Activated naive CD8-positive, alpha-beta T cell treated with anti-CD3 and anti-CD28 coated beads for 36 hours (primary cell): ENCODE measurements around the gene ZNF296. TPM values are rescaled to one million over a fixed set of nuclear protein-coding genes. Genes with fewer than 3 reads are reported as not detected.
A peak's percentile ranks its signal among the peaks of the same experiment; 100 is the strongest.

Source experiments
- DNase-seq: peaks from one replicate; pipeline ENCODE4 v3.0.0; 2021
- H3K27ac Mint-ChIP-seq: one replicate; pipeline ENCODE4 v1.8.0; 2022; ENCODE audit warnings: mild to moderate bottlenecking, moderate library complexity, mixed read lengths
- H3K27me3 Mint-ChIP-seq: one replicate; pipeline ENCODE4 v1.8.0; 2022; ENCODE audit warnings: mild to moderate bottlenecking, mixed read lengths
- H3K36me3 Mint-ChIP-seq: one replicate; pipeline ENCODE4 v1.8.0; 2021; ENCODE audit warnings: mild to moderate bottlenecking, mixed read lengths
- H3K4me1 Mint-ChIP-seq: one replicate; pipeline ENCODE4 v1.8.0; 2021; ENCODE audit warnings: mixed read lengths
- H3K4me3 Mint-ChIP-seq: one replicate; pipeline ENCODE4 v1.8.0; 2022; ENCODE audit warnings: mild to moderate bottlenecking, moderate library complexity, mixed read lengths
- H3K9me3 Mint-ChIP-seq: one replicate; pipeline ENCODE4 v1.8.0; 2022; ENCODE audit warnings: mixed read lengths
- total RNA-seq, 2 experiments: library from RNA; stranded (reverse); gene quantifications; one replicate each; pipeline ENCODE4 v1.2.3, GENCODE V29; 2021

ZNF296 gene
- total RNA-seq, 2 experiments from 2014 or later: 5.4 to 6.3 TPM

DNA sequence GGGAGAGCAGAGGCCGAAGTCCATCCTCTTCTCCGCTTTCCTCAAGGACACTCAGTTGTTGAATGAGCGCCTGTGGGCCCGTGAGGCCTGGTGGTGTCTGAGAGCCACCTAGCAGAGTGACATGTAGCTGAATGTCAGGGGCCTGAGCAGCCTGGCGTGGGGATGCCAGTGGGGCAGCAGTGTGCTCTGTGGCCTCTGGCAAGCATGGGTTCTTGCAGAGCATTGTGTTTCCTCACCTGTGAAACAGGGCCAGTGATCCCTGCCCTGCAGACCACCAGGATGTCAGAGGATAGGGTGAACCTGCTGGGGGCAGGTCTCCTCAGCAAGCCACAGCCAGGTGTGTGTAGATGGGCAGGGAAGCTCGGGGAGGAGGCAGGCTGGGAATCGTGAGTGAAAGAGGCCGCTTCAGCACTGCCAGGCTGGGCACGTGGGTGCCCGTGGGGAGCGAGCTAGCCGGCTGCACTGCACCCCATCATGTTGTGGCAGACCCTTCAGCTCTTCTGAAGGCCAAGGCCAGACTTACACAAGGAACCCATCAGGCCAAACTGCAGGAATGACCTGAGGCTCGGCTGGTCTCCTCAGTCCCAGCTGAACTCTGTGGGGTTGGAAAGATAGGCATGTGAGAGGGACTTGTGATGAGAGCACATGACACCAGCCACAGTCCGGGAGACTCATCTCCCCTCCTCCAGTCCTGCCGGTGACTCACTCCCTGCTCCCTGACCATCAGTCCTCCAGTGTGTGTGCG is 21.7 kb upstream of the ZNF296 start:
- Mint-ChIP-seq H3K4me1 (peaks cover 73% of the 10 kb centered on the region), H3K9me3 (no peaks in the 10 kb centered on the region), H3K27ac (no peak overlapping the region), H3K27me3 (no peaks in the 10 kb centered on the region), H3K36me3 (peaks cover 12% of the 10 kb centered on the region), H3K4me3 (no peak overlapping the region)
- no peak for DNase-seq

- no peaks in the 10 kb centered on the region for H3K9me3 Mint-ChIP-seq
- H3K27ac Mint-ChIP-seq: no peak overlapping the region
- H3K27me3 Mint-ChIP-seq: no peaks in the 10 kb centered on the region
- peaks cover 68% of the 10 kb centered on the region for H3K4me1 Mint-ChIP-seq
- no peak for DNase-seq
- H3K36me3 Mint-ChIP-seq: peaks cover 15% of the 10 kb centered on the region
- H3K4me3 Mint-ChIP-seq: no peak overlapping the region
Observed at GRCh38 chr19:45097450-45097775, 21.1 kb upstream of the ZNF296 start.

GRCh38 chr19:45096700-45097099 is 20.4 kb upstream of the ZNF296 start:
- no peaks in the 10 kb centered on the region for H3K27me3 Mint-ChIP-seq
- no peak overlapping the region for H3K4me3 Mint-ChIP-seq
- H3K4me1 Mint-ChIP-seq: peaks cover 66% of the 10 kb centered on the region
- no peaks in the 10 kb centered on the region for H3K9me3 Mint-ChIP-seq
- DNase-seq: no peak
- peak overlapping the region; percentile 9 for H3K27ac Mint-ChIP-seq
- peaks cover 22% of the 10 kb centered on the region for H3K36me3 Mint-ChIP-seq

DNA sequence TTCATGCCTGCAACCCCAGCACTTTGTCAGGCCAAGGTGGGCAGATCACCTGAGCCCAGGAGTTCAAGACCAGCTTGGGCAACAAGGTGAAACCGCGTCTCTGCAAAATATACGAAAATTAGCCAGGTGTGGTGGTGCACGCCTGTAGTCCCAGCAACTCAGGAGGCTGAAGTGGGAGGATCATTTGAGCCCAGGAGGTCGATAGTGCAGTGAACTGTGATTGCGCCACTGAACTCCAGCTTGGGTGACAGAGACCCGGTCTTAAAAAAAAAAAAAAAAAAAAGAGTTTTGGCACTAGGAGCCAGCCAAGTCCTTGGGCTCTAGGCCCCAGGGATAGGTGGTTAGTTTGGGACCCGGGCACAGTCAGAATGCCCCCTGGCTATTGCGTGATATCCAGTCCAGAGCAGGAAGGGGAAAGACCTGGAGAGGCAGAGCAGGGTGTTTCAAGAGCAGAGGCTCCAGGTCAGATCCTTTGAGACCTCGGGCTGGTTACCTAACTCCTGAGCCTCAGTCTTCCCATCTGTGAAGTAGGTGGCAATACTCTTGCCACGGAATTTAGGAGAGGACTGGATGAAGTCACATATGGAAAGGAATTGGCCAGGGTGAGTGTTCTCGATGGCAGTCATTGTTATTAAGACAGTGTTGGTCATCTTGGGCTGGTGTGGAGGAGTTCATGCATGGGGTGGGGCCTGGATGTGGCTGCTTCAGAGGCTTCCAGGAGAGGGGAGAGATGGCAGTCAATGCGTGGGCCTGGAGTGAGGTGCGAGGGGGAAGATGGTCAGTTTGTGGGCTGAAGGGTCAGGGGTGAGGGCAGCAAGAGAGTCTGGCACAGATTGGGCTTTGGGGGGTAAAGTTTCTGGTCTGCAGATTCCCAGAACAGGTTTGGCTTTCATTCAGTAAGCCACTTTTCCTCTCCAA is 19.5 kb upstream of the ZNF296 start:
- H3K4me3 Mint-ChIP-seq: no peak overlapping the region
- peaks cover 29% of the 10 kb centered on the region for H3K36me3 Mint-ChIP-seq
- H3K27me3 Mint-ChIP-seq: no peaks in the 10 kb centered on the region
- H3K9me3 Mint-ChIP-seq: peaks cover 2% of the 10 kb centered on the region
- H3K4me1 Mint-ChIP-seq: peaks cover 64% of the 10 kb centered on the region
- peak overlapping the region; percentile 28 for H3K27ac Mint-ChIP-seq
- no peak for DNase-seq

DNA sequence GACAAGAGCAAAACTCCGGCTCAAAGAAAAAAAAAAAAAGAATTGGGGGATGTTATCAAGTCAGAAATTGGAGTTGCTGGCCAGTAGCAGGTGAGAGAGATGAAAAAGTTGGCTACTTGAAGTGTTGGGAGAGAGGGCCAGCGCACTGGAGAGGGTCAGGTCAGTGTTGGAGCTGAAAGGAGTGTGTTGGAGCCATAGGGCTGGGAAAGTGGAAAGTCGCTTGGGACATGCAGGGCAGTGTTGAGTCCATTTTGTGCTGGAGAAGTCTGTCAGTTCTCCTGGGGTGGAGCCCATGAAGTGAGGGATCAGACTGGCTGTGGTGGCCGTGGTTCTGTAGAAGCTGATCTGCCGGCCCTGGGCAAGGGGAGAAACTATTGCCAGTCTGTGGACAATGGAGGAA is 18.4 kb upstream of the ZNF296 start:
- Mint-ChIP-seq H3K36me3 (peaks cover 29% of the 10 kb centered on the region), H3K9me3 (peaks cover 2% of the 10 kb centered on the region), H3K4me1 (peaks cover 64% of the 10 kb centered on the region), H3K4me3 (peak overlapping the region; percentile 87), H3K27me3 (no peaks in the 10 kb centered on the region), H3K27ac (peak overlapping the region; percentile 38)
- DNase-seq: no peak

GRCh38 chr19:45094137-45094536 is 17.9 kb upstream of the ZNF296 start:
- Mint-ChIP-seq H3K9me3 (peaks cover 2% of the 10 kb centered on the region), H3K27me3 (no peaks in the 10 kb centered on the region), H3K27ac (peak overlapping the region; percentile 71), H3K4me3 (peak overlapping the region; percentile 87), H3K36me3 (peaks cover 29% of the 10 kb centered on the region), H3K4me1 (peaks cover 61% of the 10 kb centered on the region)
- DNase-seq: no peak

DNA sequence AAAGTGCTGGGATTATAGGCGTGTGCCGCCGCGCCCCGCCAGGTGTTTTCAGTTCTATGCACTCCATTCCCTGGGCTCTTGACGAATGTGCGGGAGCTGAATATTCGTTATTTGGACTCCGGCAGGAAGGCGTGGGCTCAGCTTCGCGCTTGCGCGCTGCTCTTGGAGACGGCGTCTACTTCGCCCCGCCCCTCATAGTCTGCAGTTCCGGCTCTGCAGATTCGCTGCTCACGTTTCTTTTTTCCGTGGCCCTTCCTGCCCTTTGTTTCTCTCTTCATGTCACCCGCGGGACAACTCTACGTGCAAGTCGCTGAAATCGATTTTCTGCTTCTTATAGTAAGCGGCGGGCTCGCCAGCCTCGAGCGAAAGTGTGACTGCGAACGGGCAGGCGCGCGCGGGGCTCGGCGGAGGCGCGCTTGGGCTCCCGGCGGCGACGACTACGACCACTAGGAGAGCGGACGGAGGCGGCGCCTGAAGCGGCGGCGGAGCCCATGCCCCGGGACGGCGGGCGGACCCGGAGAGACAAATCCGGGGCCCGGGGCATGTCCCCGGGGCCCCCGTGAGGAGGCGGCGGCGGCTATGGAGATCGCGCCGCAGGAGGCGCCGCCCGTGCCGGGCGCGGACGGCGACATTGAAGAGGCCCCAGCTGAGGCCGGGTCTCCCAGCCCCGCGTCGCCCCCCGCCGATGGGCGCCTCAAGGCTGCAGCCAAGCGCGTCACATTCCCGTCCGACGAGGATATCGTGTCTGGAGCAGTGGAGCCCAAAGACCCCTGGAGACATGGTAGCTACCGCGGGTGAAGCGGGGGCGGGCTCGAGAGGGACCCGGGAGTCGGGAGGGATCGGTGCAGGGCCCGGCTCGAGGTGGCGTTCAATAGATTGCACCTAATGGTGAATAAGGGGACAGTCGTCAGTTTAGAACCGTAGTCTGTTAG is 16.7 kb upstream of the ZNF296 start, which contains the start of gene PPP1R37:
TSS of gene PPP1R37 (plus strand) at position 433 of the 932 bp plus-strand sequence. CDS start at position 580, 147 bp downstream.
- Mint-ChIP-seq H3K4me3 (peak within 1 kb of the TSS; percentile 87), H3K36me3 (peaks cover 33% of the 10 kb centered on the region), H3K9me3 (peaks cover 2% of the 10 kb centered on the region), H3K4me1 (peaks cover 53% of the 10 kb centered on the region), H3K27ac (peak within 1 kb of the TSS; percentile 99), H3K27me3 (no peaks in the 10 kb centered on the region)
- peak; percentile 91 for DNase-seq

DNA sequence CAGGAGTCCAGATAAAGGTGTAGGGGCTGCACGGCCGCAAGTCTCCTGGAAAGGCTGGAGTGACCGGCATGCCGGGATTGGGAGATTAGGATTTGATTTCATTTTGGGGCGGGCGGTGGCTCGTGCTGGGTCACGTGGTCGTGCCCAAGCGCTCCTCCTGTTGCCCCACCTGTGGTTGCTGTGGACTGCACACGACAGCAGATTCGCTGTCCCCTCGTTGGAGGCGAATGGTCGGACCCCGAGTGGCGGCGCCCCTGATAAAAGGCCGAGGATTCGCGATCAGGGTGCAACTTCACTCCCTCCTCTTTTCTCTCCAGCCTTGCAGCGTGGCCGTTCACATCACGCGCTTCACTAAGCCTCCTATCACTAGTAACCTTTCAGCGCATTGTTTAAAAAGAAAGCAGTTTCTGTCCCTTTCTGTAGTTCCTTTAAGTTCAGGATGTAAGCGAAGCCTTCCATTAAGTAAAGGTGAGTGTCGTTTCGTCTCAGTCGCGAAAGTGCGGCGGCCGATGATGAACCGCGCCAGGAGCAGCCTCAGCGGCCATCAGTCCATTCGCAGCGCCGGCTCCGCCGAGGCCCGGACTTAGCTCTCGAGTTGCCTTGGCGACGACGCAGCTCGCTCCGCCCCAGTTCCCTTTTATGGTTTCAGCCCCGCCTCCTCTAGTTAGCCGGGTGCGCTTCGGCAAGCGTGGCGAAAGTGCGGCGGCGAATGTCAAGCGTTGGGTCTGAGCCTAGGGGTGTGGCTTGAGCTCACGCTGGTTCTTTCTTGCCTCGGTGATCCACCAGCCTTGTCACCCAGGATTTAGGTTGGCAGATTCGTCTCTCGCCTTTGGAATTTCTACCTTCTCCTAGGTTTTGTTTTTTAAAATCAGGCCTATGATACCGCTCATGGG is 15.0 kb upstream of the ZNF296 start:
- Mint-ChIP-seq H3K36me3 (peaks cover 40% of the 10 kb centered on the region), H3K27me3 (no peaks in the 10 kb centered on the region), H3K4me1 (peaks cover 50% of the 10 kb centered on the region), H3K27ac (peak overlapping the region; percentile 99), H3K9me3 (peaks cover 2% of the 10 kb centered on the region), H3K4me3 (peak overlapping the region; percentile 87)
- DNase-seq: peak; percentile 91

DNA sequence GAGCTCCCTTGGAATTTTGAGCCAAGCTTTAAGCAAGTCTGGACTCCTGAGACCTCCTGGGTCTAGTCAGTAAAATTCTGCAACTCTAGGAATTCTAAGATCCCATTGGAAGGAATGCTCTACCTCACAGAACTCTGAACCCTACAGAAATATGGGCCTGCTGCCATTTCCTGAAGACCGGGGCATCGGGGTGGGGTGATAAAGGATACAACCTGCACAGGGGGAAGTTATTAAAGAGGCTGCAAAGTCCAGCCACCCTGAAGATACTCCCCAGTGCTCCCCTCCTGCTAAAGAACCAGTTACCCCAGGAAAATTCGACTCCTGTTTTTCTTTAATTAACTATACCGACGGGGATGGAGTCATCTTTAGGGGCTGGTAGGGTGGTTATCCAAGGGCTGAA is 14.3 kb upstream of the ZNF296 start:
- no peak overlapping the region for H3K4me3 Mint-ChIP-seq
- H3K4me1 Mint-ChIP-seq: peaks cover 45% of the 10 kb centered on the region
- no peak for DNase-seq
- no peak overlapping the region for H3K27ac Mint-ChIP-seq
- H3K36me3 Mint-ChIP-seq: peaks cover 43% of the 10 kb centered on the region
- peaks cover 2% of the 10 kb centered on the region for H3K9me3 Mint-ChIP-seq
- no peaks in the 10 kb centered on the region for H3K27me3 Mint-ChIP-seq

DNA sequence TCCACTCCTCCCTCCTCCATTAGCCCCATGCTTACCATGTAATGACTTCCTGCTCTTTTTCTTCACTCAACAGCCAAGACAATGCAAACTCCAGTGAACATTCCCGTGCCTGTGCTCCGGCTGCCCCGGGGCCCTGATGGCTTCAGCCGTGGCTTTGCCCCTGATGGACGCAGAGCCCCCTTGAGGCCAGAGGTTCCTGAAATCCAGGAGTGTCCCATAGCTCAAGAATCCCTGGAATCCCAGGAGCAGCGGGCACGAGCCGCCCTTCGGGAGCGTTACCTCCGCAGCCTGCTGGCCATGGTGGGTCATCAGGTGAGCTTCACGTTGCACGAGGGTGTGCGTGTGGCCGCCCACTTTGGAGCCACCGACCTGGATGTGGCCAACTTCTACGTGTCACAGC is 13.8 kb upstream of the ZNF296 start:
- Mint-ChIP-seq H3K27ac (no peak overlapping the region), H3K9me3 (peaks cover 2% of the 10 kb centered on the region), H3K4me3 (no peak overlapping the region), H3K36me3 (peaks cover 47% of the 10 kb centered on the region), H3K4me1 (peaks cover 45% of the 10 kb centered on the region), H3K27me3 (no peaks in the 10 kb centered on the region)
- no peak for DNase-seq

GRCh38 chr19:45087531-45087930 is 11.3 kb upstream of the ZNF296 start:
- H3K9me3 Mint-ChIP-seq: peaks cover 2% of the 10 kb centered on the region
- peak; percentile 55 for DNase-seq
- peak overlapping the region; percentile 94 for H3K27ac Mint-ChIP-seq
- peaks cover 35% of the 10 kb centered on the region for H3K36me3 Mint-ChIP-seq
- no peaks in the 10 kb centered on the region for H3K27me3 Mint-ChIP-seq
- H3K4me3 Mint-ChIP-seq: peak overlapping the region; percentile 67
- peaks cover 30% of the 10 kb centered on the region for H3K4me1 Mint-ChIP-seq

DNA sequence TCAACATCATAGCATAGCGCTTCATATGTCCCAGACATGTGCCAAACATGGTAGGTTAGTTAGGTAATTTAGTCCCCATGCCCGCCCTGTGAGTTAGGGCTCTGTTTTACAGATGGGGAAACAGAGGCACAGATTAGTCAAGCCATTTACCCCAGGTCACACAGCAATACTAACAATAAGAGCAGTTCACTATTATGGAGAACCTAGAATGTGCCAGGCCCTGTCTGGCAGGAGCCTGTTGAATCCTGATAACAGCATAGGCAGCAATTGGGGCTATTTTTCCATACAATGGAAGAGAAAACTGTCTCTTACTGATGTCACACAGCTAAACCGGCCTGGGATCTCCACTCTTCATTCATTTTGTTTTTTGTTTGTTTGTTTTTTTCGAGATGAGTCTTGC is 10.2 kb upstream of the ZNF296 start:
- no peak for DNase-seq
- Mint-ChIP-seq H3K27me3 (no peaks in the 10 kb centered on the region), H3K27ac (peak overlapping the region; percentile 21), H3K4me1 (peaks cover 33% of the 10 kb centered on the region), H3K36me3 (peaks cover 34% of the 10 kb centered on the region), H3K9me3 (peaks cover 2% of the 10 kb centered on the region), H3K4me3 (no peak overlapping the region)

DNA sequence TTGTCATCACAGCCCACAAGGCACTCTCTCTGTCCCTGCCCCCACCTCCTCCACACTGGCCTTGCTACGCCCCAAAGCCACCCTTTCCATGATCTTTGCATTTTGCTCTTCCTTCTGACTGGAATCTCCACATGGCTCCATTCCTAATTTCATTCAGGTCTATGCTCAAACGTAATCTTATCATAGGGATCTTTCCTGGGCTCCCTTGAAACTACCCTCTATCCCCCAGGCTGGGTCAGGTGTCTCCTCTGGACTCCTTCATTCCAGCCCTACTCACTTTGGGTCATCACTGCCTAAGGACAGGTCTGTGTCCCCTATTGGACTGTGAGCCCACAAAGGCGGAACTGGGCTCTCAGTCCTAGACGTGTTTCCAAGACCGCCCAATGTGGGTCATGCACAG is 5.9 kb upstream of the ZNF296 start:
- Mint-ChIP-seq H3K9me3 (no peaks in the 10 kb centered on the region), H3K4me1 (peaks cover 37% of the 10 kb centered on the region), H3K36me3 (peaks cover 37% of the 10 kb centered on the region), H3K4me3 (peak overlapping the region; percentile 37), H3K27me3 (no peaks in the 10 kb centered on the region), H3K27ac (no peak overlapping the region)
- DNase-seq: no peak

- Mint-ChIP-seq H3K27me3 (no peaks in the 10 kb centered on the region), H3K36me3 (peaks cover 27% of the 10 kb centered on the region), H3K4me1 (peaks cover 32% of the 10 kb centered on the region), H3K9me3 (no peaks in the 10 kb centered on the region), H3K4me3 (peak overlapping the region; percentile 96), H3K27ac (peak overlapping the region; percentile 89)
- DNase-seq: no peak
Observed at GRCh38 chr19:45079911-45080370, 3.7 kb upstream of the ZNF296 start.
